ENCODE data around the gene PTK6. TPM values are rescaled to one million over a fixed set of nuclear protein-coding genes. Genes with fewer than 3 reads are reported as not detected.

The PTK6 gene
- polyA plus RNA-seq, 3 donors = 0.80 to 1.7 (median 1.2) TPM

DNA sequence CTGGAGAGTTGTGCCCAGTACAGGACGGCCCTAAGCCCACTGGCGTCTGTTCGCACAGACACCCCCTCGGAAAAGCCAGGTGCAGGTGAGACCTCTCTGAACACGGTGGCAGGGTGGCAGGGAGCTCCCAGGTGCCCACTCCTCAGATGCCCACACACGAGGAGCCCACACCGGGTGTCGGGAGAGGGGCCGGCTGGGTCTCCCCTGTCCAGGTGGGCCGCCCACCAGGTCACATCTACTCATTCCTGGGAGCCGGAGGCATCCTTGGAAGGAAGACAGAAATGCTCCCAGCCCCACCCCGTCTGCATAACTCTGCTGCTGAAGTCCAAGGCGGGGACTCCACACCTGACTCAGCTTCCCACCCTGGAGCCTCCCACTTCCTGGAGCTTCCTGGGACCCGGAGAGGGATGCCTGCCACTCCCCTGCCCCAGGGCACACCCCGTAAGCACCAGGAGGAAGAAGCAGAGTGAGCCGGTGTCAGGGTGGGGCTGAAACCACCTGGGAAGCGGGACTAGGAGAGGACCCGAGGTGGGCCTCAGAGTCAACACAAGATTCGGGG is 7.9 kb upstream of the PTK6 start:
- no peak for DNase-seq

DNA sequence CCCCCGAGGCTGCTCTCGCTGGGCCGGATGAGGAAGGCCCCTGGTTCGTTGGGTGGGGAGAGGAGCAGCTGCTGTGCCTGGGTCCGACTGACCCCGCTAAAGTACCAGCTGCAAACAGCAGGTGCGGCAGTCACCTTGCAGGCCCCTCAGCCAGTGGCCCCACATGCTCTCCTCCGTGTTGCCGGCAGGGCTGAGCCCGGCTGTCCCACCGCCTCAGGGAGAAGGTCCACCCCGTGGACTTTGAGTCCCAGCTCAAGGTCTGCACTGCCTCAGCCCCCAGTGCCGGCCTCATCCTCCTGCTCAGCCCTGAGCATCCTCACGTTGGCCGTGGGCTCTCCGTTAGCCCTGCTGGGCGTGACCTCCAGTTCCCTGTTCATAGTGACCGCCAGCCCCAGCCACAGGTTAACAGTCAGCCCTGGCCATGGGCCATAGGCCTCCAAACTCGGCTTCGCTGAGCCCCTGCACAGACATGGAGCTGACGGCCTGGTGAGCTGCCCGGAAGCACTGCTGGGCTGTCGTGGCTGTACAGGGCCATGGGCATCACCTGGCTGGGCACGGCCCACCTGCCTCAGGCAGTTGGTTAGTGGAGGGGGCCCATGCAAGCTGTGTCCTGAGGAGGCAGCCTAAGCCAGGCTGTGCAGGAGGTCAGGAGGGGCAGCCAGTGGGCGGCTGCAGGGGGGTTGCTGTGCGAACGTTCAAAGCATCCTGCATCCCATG is 7.2 kb upstream of the PTK6 start:
- no peak for DNase-seq

DNA sequence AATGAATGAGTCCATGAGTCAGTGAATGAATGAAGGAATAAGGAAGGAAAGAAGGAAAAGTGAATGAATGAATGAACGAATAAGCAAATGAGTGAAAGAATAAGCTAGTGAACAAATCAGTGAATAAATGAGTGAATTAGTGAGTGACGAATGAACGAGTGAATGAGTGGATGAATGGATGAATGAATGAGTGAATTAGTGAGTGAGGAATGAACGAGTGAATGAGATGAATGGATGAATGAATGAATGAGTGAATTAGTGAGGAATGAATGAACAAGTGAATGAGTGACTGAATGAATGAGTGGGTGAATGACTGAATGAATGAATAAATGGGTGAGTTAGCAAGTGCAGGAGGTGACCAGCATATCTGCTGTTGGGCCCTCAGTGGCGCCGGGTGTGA is 6.6 kb upstream of the PTK6 start:
- no peak for DNase-seq

DNA sequence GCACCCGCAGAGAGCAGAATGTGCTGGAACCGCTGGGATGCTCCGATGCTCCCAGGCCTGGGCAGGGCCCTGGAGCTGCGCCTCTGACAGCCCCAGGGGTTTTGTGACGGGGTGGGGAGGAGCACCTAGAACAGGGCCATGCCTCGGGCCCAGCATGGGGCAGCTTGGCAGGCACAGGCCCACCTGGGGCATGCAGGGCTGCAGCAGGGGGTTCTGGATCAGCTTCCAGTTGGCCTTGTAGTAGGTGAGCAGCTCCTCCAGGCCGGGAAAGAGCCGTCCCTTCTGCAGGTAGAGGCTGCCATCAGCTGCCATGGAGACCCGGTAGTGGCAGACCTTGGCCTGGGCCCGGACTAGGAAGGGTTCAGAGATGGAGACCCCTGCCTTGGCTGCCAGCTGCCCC is 6.0 kb upstream of the PTK6 start:
- no peak for DNase-seq

DNA sequence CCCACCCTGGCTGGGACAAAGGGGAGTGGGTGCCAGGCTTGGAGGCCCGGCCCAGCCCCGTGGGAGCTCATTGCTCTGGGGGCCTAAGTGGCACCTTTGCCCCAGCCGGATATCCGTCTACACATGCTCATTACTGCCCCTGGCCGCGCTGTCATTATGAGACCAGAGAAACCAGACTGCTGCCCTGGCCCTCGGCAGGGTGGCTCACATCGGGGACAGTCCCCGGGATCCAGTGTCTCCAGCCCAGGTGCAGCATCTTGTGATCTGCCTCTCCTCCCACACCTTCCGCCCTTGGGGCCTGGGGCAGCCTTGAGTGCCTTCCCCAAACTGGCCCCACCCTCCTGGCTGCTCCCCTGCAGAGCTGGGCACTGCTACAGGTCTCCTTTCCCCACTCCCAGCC is 5.5 kb upstream of the PTK6 start:
- DNase-seq = no peak

DNA sequence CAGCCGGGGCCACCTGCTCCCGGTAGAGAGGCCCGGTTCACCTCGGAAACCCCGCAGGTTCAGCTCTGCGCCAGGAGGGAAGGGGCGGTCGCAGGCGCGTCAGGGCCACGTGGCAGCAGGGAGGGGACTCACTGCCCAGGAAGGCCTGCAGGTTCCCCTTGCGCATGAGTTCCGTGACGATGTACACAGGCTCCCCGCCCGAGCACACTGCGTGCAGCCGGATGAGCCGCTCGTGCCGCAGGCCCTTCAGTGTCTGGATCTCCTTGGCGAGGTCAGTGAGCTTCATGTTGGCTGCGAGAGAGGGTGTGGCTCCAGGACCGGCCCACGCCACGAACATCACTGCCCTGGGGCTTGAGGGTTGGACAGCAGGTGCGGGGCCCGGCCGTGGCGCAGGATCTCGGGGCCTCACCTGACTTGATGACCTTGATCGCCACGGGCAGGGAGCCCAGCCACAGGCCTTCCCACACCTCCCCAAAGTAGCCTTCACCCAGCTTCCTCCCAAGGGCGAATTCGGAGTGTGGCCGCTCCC is 4.9 kb upstream of the PTK6 start:
- no peak for DNase-seq

DNA sequence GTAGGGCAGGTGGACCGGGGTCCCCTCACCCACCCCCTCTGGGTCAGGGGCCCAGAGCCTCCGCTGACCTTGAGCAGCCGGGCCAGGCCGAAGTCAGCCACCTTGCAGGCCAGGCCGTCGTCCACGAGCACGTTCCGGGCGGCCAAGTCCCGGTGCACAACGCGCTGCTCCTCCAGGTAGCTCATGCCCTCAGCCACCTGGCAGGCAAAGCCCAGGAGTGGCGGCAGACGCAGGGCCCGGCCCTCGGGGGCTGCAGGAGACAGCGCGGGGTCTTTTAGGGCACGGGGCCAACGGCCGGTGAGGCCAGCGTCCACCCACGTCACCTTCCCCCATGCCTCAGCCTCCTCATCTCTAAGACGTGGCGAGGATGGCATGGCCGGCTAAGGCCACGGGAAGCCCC is 4.2 kb upstream of the PTK6 start:
- no peak for DNase-seq

DNA sequence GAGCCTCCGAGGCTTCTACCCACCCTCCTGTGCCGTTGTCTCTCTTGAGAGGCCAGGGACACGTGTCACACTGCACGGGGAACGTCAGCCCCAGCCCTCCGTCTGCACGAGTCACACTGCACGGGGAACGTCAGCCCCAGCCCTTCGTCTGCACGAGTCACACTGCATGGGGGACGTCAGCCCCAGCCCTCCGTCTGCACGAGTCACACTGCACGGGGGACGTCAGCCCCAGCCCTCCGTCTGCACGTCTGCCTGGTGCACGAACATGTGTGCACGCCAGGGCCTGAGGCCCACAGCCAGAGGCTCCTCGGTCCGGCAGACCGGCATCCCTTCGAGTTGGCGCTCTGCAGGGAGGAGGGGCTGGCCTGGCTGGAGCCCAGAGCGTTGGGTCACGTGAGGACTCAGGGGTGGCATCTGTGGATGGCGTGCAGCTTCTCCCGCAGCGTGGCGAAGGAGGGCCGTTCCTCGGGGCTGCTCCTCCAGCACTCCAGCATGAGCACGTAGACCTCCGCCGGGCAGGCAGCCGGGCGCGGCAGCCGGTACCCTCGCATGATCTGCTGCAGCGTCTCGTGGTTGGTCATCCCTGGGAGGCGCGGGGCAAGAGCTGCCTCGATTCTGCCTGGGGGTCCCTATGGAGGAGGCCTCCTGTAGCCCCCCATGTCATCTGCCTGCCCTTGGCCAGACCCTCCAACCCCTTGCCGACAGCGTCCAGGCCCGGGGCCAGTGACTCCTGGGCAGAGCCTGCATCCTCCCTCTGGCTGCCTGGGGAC is 3.4 kb upstream of the PTK6 start:
- no peak for DNase-seq

DNA sequence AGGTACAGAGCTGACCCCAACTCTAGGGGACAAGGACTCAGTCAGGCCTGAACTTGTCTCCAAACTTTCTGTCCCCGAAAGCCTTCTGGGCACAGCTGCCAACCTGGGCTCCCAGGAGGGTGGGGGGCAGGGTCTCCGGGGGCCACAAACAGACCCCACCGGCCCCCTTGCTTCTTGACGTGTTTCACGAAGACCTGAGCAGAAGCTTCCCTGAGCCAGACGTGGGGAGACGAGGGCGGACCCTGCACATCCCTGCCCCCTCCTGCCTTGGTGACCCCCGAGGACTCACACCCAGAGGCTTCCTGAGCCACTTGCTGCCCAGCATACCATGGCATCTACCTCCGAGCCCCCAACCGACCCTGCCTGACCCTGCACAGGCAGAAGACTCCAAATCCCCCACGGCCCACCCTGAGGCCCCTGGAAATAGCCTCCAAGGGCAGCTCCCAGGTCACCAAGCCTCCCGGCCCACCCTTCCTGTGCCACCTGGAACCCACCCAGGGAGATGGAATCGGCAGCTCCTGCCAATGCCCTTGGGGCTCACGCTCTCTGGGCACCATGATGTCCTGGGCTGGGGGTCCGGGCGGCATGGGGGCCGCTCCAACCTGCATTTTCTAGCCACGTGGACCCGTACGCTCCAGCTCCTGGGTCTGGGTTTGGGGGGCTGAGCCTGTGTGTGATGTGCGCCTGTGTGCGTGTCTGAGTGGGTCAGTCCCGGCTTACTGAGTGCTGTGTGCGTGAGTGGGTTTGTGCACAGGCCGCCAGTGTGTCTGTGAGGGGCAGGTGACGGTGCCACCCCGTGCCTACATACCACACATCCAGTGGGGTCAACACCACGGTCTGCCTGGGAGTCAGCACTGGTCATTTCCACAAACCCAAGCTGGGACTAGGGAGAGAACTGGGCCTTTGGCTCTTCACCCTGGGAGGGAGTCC is 2.5 kb upstream of the PTK6 start:
- no peak for DNase-seq

DNA sequence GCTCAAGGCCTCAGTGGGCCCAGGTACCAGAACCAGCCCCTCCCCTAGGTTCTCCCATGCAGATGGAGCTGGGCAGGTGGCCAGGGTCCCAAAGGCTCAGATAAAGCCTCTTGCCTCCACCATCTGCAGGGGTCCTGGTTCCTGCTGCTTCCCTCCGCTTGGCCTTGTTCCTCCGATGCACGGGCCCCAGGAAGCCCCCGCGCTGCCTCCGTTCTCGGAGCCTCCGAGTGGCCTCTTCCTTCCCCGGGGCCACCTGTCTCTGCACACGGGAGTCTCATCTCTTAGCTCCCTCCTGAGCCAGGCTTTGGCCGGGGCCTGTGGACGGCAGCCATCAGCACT is 1.9 kb upstream of the PTK6 start:
- no peak for DNase-seq

DNA sequence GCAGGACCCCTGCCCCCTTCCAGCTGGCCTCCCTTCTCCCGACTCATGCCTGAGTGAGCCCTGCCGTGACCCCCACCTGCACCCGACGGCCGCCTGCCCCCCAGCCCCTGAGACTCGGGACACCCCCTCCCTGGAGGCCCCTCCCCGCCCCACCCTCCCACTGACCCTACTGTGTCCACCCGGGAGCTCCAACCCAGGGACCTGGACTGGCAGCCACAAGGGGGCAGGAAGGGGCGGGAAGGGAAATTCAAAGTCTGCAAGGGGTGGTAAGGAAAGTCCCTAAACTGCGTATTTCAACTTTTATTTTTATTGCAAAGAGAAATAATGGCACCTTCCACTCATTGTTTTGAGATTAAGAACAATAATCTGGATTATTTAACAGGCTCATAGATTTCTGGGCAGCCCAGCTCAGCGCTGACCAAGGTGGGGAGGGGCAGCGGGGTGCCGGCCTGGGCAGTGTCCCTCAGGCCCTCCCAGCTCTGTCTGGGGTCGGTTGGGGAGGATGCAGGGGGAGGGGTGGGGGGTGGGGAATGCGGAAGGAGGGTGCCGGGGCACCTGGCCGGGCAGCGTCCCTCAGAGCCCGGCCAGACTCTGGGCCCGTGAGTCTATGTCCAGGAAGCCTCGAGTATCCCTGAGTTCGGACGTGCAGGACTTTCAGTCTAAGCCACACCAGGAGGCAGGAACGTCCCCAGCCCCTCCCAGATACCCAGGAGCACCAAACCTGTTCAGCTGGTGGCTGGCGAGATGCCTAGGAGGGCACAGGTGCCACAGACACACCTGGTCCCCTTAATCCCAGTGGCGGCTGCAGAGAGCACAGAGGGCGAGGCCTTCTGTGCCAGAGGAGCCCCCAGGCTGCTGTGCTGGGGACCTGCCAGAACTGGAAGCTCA is 1.3 kb upstream of the PTK6 start:
- DNase-seq = no peak

DNA sequence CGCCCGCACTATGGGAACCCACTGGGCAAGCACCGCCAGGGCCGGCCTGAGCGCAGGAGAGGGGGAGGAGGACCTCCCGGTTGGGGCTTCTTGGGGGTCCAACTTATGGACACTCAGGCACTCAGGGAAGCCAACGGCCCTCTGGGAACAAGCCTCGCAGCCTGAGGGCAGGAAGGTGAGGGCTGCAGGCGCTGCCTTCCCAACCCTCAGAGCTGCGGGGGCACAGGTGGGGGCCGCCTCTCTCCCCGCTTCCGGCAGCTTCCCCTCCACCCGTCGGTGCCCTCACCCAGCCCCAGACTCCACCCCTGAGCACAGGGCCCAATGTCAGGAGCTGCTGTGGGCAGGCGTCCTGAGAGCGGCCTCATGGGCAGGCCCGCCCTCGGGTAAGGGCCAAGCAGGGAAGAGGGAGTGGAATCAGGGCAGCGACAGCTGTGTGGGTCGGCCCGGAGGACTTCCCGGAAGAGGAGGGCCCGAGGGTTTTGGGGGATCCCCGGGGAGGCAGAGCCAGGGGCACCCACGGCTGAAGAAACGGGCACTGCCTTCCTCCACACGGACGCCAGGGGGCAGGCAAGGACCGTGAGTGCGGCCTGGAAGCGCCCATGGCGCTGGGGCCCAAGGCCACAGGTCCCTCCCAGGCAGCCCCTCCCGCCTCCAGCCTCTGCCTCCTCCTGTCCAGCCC is 488 bp upstream of the PTK6 start:
- DNase-seq = peak; percentile 74

DNA sequence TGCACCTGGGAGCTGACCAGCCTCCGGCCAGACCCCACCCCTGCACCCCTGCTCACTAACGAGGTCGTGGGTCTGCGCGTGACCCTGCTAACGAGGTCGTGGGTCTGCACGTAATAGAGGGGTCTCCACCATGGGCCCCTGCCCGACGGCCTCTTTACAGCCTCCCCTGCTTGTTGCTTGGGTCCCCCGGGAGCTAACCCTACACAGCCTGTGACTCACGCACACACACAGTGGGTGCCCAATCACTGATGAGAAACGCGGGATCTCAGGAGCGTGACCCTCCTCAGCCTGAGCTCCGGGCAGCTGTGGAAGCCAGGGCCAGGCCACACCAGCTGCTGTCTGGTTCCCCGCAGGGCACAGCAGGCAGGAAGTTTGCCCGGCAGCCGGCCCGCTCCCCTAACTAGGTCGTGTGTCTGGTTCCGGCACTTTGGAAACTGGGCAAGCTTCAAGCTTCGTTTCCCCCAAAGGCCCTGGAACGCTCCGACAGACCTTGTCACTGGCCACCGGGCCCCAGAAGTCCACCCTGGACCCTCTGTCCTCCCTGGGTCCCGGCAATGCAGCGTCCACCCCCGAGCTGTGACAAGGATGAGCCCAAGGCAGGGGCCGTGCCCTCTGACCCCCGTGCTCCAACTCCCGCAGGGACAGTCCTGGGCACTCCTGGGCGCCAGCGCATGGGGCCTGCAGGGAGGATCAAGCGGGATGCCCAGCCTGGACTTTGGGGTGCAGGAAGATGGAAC is 767 bp downstream of the PTK6 start:
- DNase-seq = no peak

DNA sequence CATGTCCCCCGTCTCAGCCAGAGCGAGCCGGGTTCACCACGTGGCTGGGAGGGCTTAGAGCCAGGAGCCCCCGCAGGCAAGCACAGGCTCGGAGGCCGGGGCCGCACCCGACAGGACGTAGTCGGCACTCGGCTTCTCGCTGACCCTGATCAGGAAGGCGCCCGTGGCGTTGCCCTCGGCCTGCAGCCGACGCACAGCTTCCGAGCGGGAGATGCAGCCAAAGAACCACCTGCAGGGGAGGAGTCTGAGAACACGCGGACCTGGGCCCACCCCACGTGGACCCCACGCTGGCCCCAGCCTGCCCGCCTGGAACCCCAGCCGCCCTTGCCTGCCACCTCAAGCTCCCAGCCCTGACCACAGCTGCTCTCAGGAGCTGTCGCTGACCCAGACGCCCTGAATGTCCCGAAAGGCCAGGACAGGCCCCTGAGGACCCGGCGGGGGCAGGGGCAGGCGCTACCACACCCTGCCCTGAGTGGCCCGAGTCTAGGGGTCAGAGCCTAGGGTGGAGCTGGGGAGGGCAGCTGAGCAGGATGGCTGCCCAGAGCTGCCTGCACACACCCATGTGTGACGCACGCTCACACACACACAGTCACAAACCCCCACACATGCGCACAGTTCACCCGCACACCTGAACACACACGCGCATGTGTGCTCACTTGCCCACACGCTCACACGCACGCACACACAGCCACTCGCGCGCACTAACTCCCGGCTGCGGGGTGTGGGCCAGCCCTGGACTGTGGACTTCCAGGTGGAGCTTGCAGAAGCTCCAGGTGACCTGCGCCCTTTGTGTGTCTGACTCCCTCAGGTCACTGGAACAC is 2.1 kb downstream of the PTK6 start:
- DNase-seq = no peak

DNA sequence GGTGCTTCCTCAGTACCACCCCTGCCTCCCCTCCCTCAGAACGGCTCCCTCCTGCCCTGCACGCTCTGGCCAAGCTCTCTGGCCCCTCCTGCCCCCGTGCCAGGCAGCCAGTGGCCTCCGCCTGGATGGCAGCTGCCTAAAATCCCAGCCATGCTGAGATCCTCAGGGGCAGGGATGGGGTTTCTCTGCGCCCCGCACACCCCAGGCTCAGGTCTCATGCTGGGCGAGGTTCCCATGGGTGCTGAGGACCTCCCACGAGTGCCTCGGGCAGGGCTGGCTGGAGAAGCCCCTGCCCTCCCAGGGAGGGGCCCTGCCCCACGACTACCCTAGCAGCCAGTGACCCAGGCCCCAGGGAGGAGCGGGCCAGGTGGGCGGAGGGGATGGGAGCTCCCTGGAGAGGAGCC is 2.7 kb downstream of the PTK6 start:
- DNase-seq = no peak

DNA sequence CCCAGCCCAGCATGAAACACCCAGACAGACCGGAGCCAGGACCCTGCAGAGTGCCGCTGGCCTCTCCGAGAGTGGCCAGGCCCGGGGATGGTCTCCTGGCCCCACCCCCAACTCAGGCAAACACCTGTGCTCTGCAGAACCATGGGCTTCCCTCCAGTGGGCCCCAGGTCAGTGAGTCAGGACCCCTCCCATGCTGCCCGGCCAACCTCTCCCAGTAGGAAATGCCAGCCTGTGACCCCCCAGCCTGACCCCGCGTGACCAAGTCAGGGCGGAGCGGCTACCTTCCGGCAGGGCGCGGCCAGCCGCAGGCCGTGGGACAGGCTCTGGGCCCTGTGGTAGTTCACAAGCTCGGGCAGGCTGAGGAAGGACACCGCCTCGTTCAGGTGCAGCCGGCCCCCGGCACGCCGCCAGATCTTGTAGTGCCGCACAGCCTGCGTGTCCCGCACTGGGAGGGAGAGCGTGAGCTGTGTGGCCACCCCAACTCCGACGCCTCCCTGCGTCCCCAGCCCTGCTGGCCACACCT is 3.2 kb downstream of the PTK6 start:
- no peak for DNase-seq

DNA sequence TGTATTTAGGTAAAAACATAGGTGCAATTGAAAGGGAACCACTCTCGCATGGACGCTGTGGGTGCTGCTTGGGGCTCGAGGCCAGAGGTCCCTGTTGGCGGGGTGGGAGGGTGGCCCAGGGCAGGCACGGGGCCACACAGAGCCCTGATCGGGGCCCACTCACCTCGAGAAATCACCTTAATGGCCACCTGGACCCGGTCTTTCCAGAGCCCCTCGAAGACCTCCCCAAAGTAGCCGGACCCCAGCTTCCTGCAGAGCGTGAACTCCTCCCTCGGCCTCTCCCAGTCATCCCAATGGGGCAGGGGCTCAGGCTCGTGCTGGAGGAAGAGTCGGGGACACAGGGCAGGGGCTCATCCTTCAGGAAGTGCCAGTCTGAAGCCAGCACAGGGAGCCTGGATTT is 3.8 kb downstream of the PTK6 start:
- DNase-seq = no peak

DNA sequence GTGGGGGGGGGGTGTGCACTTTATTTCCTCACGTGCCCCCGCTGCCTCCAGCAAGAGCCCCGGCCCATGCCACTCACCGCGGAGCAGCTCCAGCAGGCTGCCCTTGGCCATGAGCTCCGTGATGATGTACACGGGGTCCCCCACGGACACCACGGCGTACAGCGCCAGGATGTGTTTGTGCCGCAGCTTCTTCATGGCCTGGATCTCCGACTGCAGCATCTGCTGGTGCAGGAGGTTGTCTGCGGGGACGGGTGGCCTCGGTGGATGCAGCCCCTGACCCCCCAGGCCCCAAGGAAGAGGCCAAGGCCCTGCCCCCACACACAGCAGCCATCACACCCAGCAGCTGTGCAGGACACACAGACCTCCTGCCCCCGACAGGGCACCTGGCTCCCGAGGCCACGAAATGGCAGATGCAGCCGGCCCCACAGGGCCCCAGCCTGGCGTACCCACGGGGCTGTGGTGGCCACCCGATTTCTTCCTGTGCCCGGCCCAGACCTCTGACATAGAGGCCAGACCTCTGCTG is 4.7 kb downstream of the PTK6 start:
- DNase-seq = no peak

All from renal pelvis (tissue), 4 donors.